H9 (cell line): ENCODE results near the gene MPHOSPH8. TPM values are rescaled to one million over a fixed set of nuclear protein-coding genes. Genes with fewer than 3 reads are reported as not detected.

Experiments used
- DNase-seq: peaks from one replicate; pipeline ENCODE4 v3.0.0-alpha.2; 2017
- H2AFZ ChIP-seq: one replicate; pipeline ENCODE4 v1.6.1; 2013; ENCODE audit warnings: mild to moderate bottlenecking, low read length, control low read depth, moderate library complexity
- H2AK5ac ChIP-seq: 2 replicates; pipeline ENCODE4 v1.6.1; 2013; ENCODE audit warnings: low read length, control low read depth, mixed read lengths; ENCODE audit not compliant: insufficient read length
- H2BK120ac ChIP-seq: one replicate; pipeline ENCODE4 v1.6.1; 2013; ENCODE audit warnings: low read depth, mild to moderate bottlenecking, low read length, control low read depth, inconsistent platforms; ENCODE audit not compliant: poor library complexity, severe bottlenecking
- H2BK12ac ChIP-seq: 2 replicates; pipeline ENCODE4 v1.6.1; 2013; ENCODE audit warnings: low read length, control low read depth, mixed read lengths, low read depth; ENCODE audit not compliant: insufficient read length
- H2BK15ac ChIP-seq: 2 replicates; pipeline ENCODE4 v1.6.1; 2013; ENCODE audit warnings: low read depth, low read length, control low read depth
- H2BK20ac ChIP-seq: one replicate; pipeline ENCODE4 v1.6.1; 2013; ENCODE audit warnings: low read depth, mild to moderate bottlenecking, low read length, control low read depth, inconsistent platforms; ENCODE audit not compliant: poor library complexity, severe bottlenecking
- H2BK5ac ChIP-seq: 2 replicates; pipeline ENCODE4 v1.6.1; 2013; ENCODE audit warnings: low read length, control low read depth, mixed read lengths; ENCODE audit not compliant: insufficient read length
- H3K14ac ChIP-seq: 2 replicates; pipeline ENCODE4 v1.6.1; 2013; ENCODE audit warnings: low read length, control low read depth; ENCODE audit not compliant: insufficient read depth
- H3K18ac ChIP-seq: 2 replicates; pipeline ENCODE4 v1.6.1; 2013; ENCODE audit warnings: low read depth, mild to moderate bottlenecking, mixed read lengths, low read length, control low read depth; ENCODE audit not compliant: insufficient read length
- H3K23ac ChIP-seq: 2 replicates; pipeline ENCODE4 v1.6.1; 2013; ENCODE audit warnings: low read length, control low read depth, mixed read lengths, low read depth; ENCODE audit not compliant: insufficient read length
- H3K23me2 ChIP-seq: 2 replicates; pipeline ENCODE4 v1.6.1; 2013; ENCODE audit warnings: low read depth, mild to moderate bottlenecking, mixed read lengths, low read length, control low read depth; ENCODE audit not compliant: insufficient read length, poor library complexity, severe bottlenecking
- H3K27ac ChIP-seq: 2 replicates; pipeline ENCODE4 v1.5.1; 2013; ENCODE audit warnings: low read length, control low read depth, mixed read lengths, low read depth; ENCODE audit not compliant: insufficient read length
- H3K27me3 ChIP-seq: 2 replicates; pipeline ENCODE4 v1.6.1; 2013; ENCODE audit warnings: low read length, control low read depth, inconsistent platforms; ENCODE audit not compliant: insufficient read depth
- H3K4ac ChIP-seq: 2 replicates; pipeline ENCODE4 v1.6.1; 2013; ENCODE audit warnings: low read depth, mild to moderate bottlenecking, control low read depth, inconsistent platforms, low read length, moderate library complexity
- H3K4me1 ChIP-seq: 2 replicates; pipeline ENCODE4 v1.6.1; 2013; ENCODE audit warnings: low read length, control low read depth, inconsistent platforms; ENCODE audit not compliant: insufficient read depth
- H3K4me2 ChIP-seq: 2 replicates; pipeline ENCODE4 v1.6.1; 2013; ENCODE audit warnings: low read length, control low read depth, mixed read lengths; ENCODE audit not compliant: insufficient read length, insufficient read depth
- H3K56ac ChIP-seq: 2 replicates; pipeline ENCODE4 v1.6.1; 2013; ENCODE audit warnings: low read depth, mild to moderate bottlenecking, mixed read lengths, low read length, control low read depth; ENCODE audit not compliant: insufficient read length
- H3K79me1 ChIP-seq: 2 replicates; pipeline ENCODE4 v1.6.1; 2013; ENCODE audit warnings: low read depth, mild to moderate bottlenecking, moderate library complexity, low read length, control low read depth, inconsistent platforms; ENCODE audit not compliant: insufficient read depth, poor library complexity, severe bottlenecking
- H3K79me2 ChIP-seq: 2 replicates; pipeline ENCODE4 v1.6.1; 2013; ENCODE audit warnings: low read length, control low read depth, inconsistent platforms; ENCODE audit not compliant: insufficient read depth
- H3K9ac ChIP-seq: 2 replicates; pipeline ENCODE4 v1.6.1; 2013; ENCODE audit warnings: low read length, control low read depth, mixed read lengths; ENCODE audit not compliant: insufficient read length; ENCODE audit errors: extremely low read depth
- H3K9me3 ChIP-seq: one replicate; pipeline ENCODE4 v1.6.1; 2013; ENCODE audit warnings: low read depth, low read length, inconsistent platforms; ENCODE audit not compliant: control insufficient read depth
- H3T11ph ChIP-seq: one replicate; pipeline ENCODE4 v1.6.1; 2013; ENCODE audit warnings: mild to moderate bottlenecking, low read length, control low read depth, inconsistent platforms
- H4K20me1 ChIP-seq: one replicate; pipeline ENCODE4 v1.6.1; 2013; ENCODE audit not compliant: control insufficient read depth, insufficient read length, insufficient read depth
- H4K5ac ChIP-seq: 2 replicates; pipeline ENCODE4 v1.6.1; 2013; ENCODE audit warnings: low read depth, mild to moderate bottlenecking, mixed read lengths, low read length, control low read depth; ENCODE audit not compliant: insufficient read length
- H4K8ac ChIP-seq: replicated peaks from 2 replicates; pipeline ENCODE4 v1.6.1; 2013; ENCODE audit warnings: low read length, control low read depth, mixed read lengths, low read depth; ENCODE audit not compliant: insufficient read length
- H4K91ac ChIP-seq: 2 replicates; pipeline ENCODE4 v1.6.1; 2013; ENCODE audit warnings: low read depth, mild to moderate bottlenecking, moderate library complexity, mixed read lengths, low read length, control low read depth; ENCODE audit not compliant: insufficient read length
- H3K27ac Mint-ChIP-seq, 3 experiments: 2 replicates in 2 of 3; 3 replicates in 1 of 3; pipeline ENCODE4 v1.8.0; 2020 to 2021; ENCODE audit warnings: mixed read lengths in 3 of 3, mild to moderate bottlenecking in 1 of 3, moderate library complexity in 1 of 3
- H3K27me3 Mint-ChIP-seq: 2 replicates; pipeline ENCODE4 v1.8.0; 2021; ENCODE audit warnings: low read depth, mild to moderate bottlenecking, moderate library complexity, mixed read lengths
- H3K36me3 Mint-ChIP-seq, 3 experiments: 2 replicates in 2 of 3; 3 replicates in 1 of 3; pipeline ENCODE4 v1.8.0; 2020 to 2021; ENCODE audit warnings: low read depth in 3 of 3, mixed read lengths in 3 of 3; ENCODE audit not compliant: insufficient read depth in 1 of 3
- H3K4me1 Mint-ChIP-seq, 2 experiments: 2 replicates each; pipeline ENCODE4 v1.8.0; 2020; ENCODE audit warnings: mixed read lengths in 2 of 2
- H3K4me3 Mint-ChIP-seq, 2 experiments: 2 replicates in 1 of 2; 3 replicates in 1 of 2; pipeline ENCODE4 v1.8.0; 2020 to 2021; ENCODE audit warnings: mild to moderate bottlenecking in 2 of 2, mixed read lengths in 2 of 2, moderate library complexity in 1 of 2
- H3K9me3 Mint-ChIP-seq, 2 experiments: 2 replicates in 1 of 2; 3 replicates in 1 of 2; pipeline ENCODE4 v1.8.0; 2020; ENCODE audit warnings: mild to moderate bottlenecking in 2 of 2, mixed read lengths in 2 of 2, moderate library complexity in 1 of 2
- WGBS: extraction: QIAGEN DNeasy Blood & Tissue Kit; methylation state at CpG from one replicate; pipeline ENCODE4 v1.1.7; 2013; ENCODE audit warnings: missing lambda C conversion rate, low lambda C conversion rate, mixed read lengths; ENCODE audit not compliant: insufficient read length; ENCODE audit errors: extremely low coverage; 5-methylcytosine and 5-hydroxymethylcytosine counted together
- total RNA-seq: library from RNA; stranded (reverse); gene quantifications from 2 replicates; pipeline ENCODE4 v1.2.1, GENCODE V29; 2021
- TF ChIP-seq, protein P1 (sequence below): fragments of 200-600 bp; sonication (generic); conservative IDR thresholded peaks from 3 replicates; pipeline ENCODE4 v1.8.0; 2021; ENCODE audit warnings: antibody characterized with exemption, mild to moderate bottlenecking

The MPHOSPH8 gene
- total RNA-seq, 1 experiment from 2014 or later, result 21.1 TPM

DNA sequence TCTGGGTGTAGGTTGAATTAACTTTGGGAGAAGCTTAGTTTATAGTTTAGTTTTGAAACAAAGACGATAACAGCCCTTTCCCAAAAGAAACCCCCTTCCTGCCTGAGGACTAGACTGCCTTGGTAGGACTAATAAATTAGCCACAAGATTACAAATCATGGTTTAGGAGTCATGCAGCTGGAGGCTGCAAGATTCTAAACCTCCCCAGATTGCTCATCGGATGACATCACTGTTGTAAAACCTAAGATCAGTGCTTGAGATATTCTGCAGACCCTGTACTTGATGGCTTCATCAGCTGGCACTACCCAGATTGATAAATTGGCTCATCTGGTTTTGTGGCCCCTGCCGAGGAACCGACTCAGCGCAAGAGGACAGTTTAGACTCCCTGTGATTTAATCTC is 35.9 kb upstream of the MPHOSPH8 start:
- TF ChIP-seq, protein P1, sequence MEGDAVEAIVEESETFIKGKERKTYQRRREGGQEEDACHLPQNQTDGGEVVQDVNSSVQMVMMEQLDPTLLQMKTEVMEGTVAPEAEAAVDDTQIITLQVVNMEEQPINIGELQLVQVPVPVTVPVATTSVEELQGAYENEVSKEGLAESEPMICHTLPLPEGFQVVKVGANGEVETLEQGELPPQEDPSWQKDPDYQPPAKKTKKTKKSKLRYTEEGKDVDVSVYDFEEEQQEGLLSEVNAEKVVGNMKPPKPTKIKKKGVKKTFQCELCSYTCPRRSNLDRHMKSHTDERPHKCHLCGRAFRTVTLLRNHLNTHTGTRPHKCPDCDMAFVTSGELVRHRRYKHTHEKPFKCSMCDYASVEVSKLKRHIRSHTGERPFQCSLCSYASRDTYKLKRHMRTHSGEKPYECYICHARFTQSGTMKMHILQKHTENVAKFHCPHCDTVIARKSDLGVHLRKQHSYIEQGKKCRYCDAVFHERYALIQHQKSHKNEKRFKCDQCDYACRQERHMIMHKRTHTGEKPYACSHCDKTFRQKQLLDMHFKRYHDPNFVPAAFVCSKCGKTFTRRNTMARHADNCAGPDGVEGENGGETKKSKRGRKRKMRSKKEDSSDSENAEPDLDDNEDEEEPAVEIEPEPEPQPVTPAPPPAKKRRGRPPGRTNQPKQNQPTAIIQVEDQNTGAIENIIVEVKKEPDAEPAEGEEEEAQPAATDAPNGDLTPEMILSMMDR, result no peak
- Histone ChIP-seq H3K14ac (no peak overlapping the region), H3T11ph (no peak overlapping the region), H3K27me3 (no peaks in the 10 kb centered on the region), H3K79me1 (no peaks in the 10 kb centered on the region), H2BK120ac (no peak overlapping the region), H3K4ac (no peak overlapping the region), H3K56ac (no peak overlapping the region), H4K8ac (no peak overlapping the region), H3K27ac (no peak overlapping the region), H3K9ac (no peak overlapping the region), H2AFZ (no peak overlapping the region), H3K23ac (no peak overlapping the region), H3K9me3 (peaks cover 5% of the 10 kb centered on the region), H2BK5ac (no peak overlapping the region), H4K5ac (no peak overlapping the region), H4K91ac (no peak overlapping the region), H3K79me2 (no peaks in the 10 kb centered on the region), H2BK12ac (no peak overlapping the region), H2BK15ac (no peak overlapping the region), H3K4me1 (no peaks in the 10 kb centered on the region), H2BK20ac (no peak overlapping the region), H3K18ac (no peak overlapping the region), H2AK5ac (no peak overlapping the region), H4K20me1 (no peaks in the 10 kb centered on the region), H3K4me2 (no peak overlapping the region), H3K23me2 (peaks cover 8% of the 10 kb centered on the region)
- Mint-ChIP-seq H3K36me3 (peaks cover 0 to 9% (median 1%) of the 10 kb centered on the region in 3 experiments; a peak in 3 of 7 replicates), H3K27me3 (peaks cover 25% of the 10 kb centered on the region), H3K4me1 (peaks cover under 1 to 3% of the 10 kb centered on the region in 2 experiments; a peak in 2 of 4 replicates), H3K4me3 (no peak overlapping the region), H3K27ac (no peak overlapping the region), H3K9me3 (peaks cover 30 to 56% of the 10 kb centered on the region in 2 experiments)
- no peak for DNase-seq
- no CpG with 5 or more reads among the region's 5 CpGs for WGBS
